ENCODE data around the gene GNG12. TPM values are rescaled to one million over a fixed set of nuclear protein-coding genes. Genes with fewer than 3 reads are reported as not detected.

The GNG12 gene
- total RNA-seq, 1 donor from 2014 or later: 33.9 TPM

- peaks cover 0 to 8% (median 0%) of the 10 kb centered on the region in 3 donors for H3K4me1 ChIP-seq (ENCODE audit: control insufficient read depth in 3 of 3, insufficient read depth in 3 of 3, low read length in 3 of 3)
- no peaks in the 10 kb centered on the region for H3K9me3 ChIP-seq (ENCODE audit: control insufficient read depth in 3 of 3, low read length in 3 of 3)
- peak overlapping the region; percentile 16 for H3K27ac ChIP-seq (ENCODE audit: low read depth, low read length)
- H3K9ac ChIP-seq (ENCODE audit: low read depth in 1 of 3, low read length in 3 of 3): no peak overlapping the region
- peaks cover 0 to 7% (median 6%) of the 10 kb centered on the region in 3 donors for H3K36me3 ChIP-seq (ENCODE audit: control insufficient read depth in 3 of 3, insufficient read depth in 3 of 3, low read length in 3 of 3)
- H3K4me3 ChIP-seq (ENCODE audit: low read length in 3 of 3): no peak overlapping the region
- H3K27me3 ChIP-seq (ENCODE audit: control insufficient read depth in 3 of 3, insufficient read depth in 3 of 3, low read length in 3 of 3): no peaks in the 10 kb centered on the region
Measured at GRCh38 chr1:67777016-67777415, 56.3 kb downstream of the GNG12 start.

- H3K27me3 ChIP-seq (ENCODE audit: control insufficient read depth in 3 of 3, insufficient read depth in 3 of 3, low read length in 3 of 3): no peaks in the 10 kb centered on the region
- no peaks in the 10 kb centered on the region for H3K9me3 ChIP-seq (ENCODE audit: control insufficient read depth in 3 of 3, low read length in 3 of 3)
- peaks cover 0 to 8% (median 7%) of the 10 kb centered on the region in 3 donors for H3K36me3 ChIP-seq (ENCODE audit: control insufficient read depth in 3 of 3, insufficient read depth in 3 of 3, low read length in 3 of 3)
- no peak overlapping the region for H3K9ac ChIP-seq (ENCODE audit: low read depth in 1 of 3, low read length in 3 of 3)
- no peak overlapping the region for H3K4me3 ChIP-seq (ENCODE audit: low read length in 3 of 3)
- no peaks in the 10 kb centered on the region for H3K4me1 ChIP-seq (ENCODE audit: control insufficient read depth in 3 of 3, insufficient read depth in 3 of 3, low read length in 3 of 3)
- no peak overlapping the region for H3K27ac ChIP-seq (ENCODE audit: low read depth, low read length)
Measured at GRCh38 chr1:67773462-67773861, 59.8 kb downstream of the GNG12 start.

- H3K27me3 ChIP-seq (ENCODE audit: control insufficient read depth in 3 of 3, insufficient read depth in 3 of 3, low read length in 3 of 3): no peaks in the 10 kb centered on the region
- H3K4me3 ChIP-seq (ENCODE audit: low read length in 3 of 3): no peak overlapping the region
- peaks cover 0 to 3% (median 0%) of the 10 kb centered on the region in 3 donors for H3K4me1 ChIP-seq (ENCODE audit: control insufficient read depth in 3 of 3, insufficient read depth in 3 of 3, low read length in 3 of 3)
- peaks cover 0 to 8% (median 7%) of the 10 kb centered on the region in 3 donors for H3K36me3 ChIP-seq (ENCODE audit: control insufficient read depth in 3 of 3, insufficient read depth in 3 of 3, low read length in 3 of 3)
- H3K9me3 ChIP-seq (ENCODE audit: control insufficient read depth in 3 of 3, low read length in 3 of 3): no peaks in the 10 kb centered on the region
- H3K9ac ChIP-seq (ENCODE audit: low read depth in 1 of 3, low read length in 3 of 3): no peak overlapping the region
- no peak overlapping the region for H3K27ac ChIP-seq (ENCODE audit: low read depth, low read length)
Measured at GRCh38 chr1:67771749-67772148, 61.5 kb downstream of the GNG12 start.

GRCh38 chr1:67771152-67771551 is 62.1 kb downstream of the GNG12 start:
- Histone ChIP-seq H3K9me3 (ENCODE audit: control insufficient read depth in 3 of 3, low read length in 3 of 3) (no peaks in the 10 kb centered on the region), H3K4me3 (ENCODE audit: low read length in 3 of 3) (no peak overlapping the region), H3K4me1 (ENCODE audit: control insufficient read depth in 3 of 3, insufficient read depth in 3 of 3, low read length in 3 of 3) (peaks cover 0 to 5% (median 4%) of the 10 kb centered on the region in 3 donors), H3K27ac (ENCODE audit: low read depth, low read length) (no peak overlapping the region), H3K9ac (ENCODE audit: low read depth in 1 of 3, low read length in 3 of 3) (no peak overlapping the region), H3K27me3 (ENCODE audit: control insufficient read depth in 3 of 3, insufficient read depth in 3 of 3, low read length in 3 of 3) (no peaks in the 10 kb centered on the region), H3K36me3 (ENCODE audit: control insufficient read depth in 3 of 3, insufficient read depth in 3 of 3, low read length in 3 of 3) (peaks cover 0 to 4% (median 3%) of the 10 kb centered on the region in 3 donors)

- Histone ChIP-seq H3K9me3 (ENCODE audit: control insufficient read depth in 3 of 3, low read length in 3 of 3) (no peaks in the 10 kb centered on the region), H3K27me3 (ENCODE audit: control insufficient read depth in 3 of 3, insufficient read depth in 3 of 3, low read length in 3 of 3) (no peaks in the 10 kb centered on the region), H3K4me1 (ENCODE audit: control insufficient read depth in 3 of 3, insufficient read depth in 3 of 3, low read length in 3 of 3) (peaks cover 0 to 7% (median 5%) of the 10 kb centered on the region in 3 donors), H3K36me3 (ENCODE audit: control insufficient read depth in 3 of 3, insufficient read depth in 3 of 3, low read length in 3 of 3) (peaks cover 0 to 2% (median 0%) of the 10 kb centered on the region in 3 donors), H3K4me3 (ENCODE audit: low read length in 3 of 3) (no peak overlapping the region), H3K27ac (ENCODE audit: low read depth, low read length) (no peak overlapping the region), H3K9ac (ENCODE audit: low read depth in 1 of 3, low read length in 3 of 3) (no peak overlapping the region)
Measured at GRCh38 chr1:67769633-67770256, 63.5 kb downstream of the GNG12 start.

GRCh38 chr1:67768480-67768879 is 64.8 kb downstream of the GNG12 start:
- H3K4me1 ChIP-seq (ENCODE audit: control insufficient read depth in 3 of 3, insufficient read depth in 3 of 3, low read length in 3 of 3): peaks cover 0 to 7% (median 5%) of the 10 kb centered on the region in 3 donors
- no peaks in the 10 kb centered on the region for H3K27me3 ChIP-seq (ENCODE audit: control insufficient read depth in 3 of 3, insufficient read depth in 3 of 3, low read length in 3 of 3)
- H3K4me3 ChIP-seq (ENCODE audit: low read length in 3 of 3): no peak overlapping the region
- H3K36me3 ChIP-seq (ENCODE audit: control insufficient read depth in 3 of 3, insufficient read depth in 3 of 3, low read length in 3 of 3): peaks cover 0 to 2% (median 0%) of the 10 kb centered on the region in 3 donors
- no peaks in the 10 kb centered on the region for H3K9me3 ChIP-seq (ENCODE audit: control insufficient read depth in 3 of 3, low read length in 3 of 3)
- no peak overlapping the region for H3K27ac ChIP-seq (ENCODE audit: low read depth, low read length)
- H3K9ac ChIP-seq (ENCODE audit: low read depth in 1 of 3, low read length in 3 of 3): no peak overlapping the region

- Histone ChIP-seq H3K9ac (ENCODE audit: low read depth in 1 of 3, low read length in 3 of 3) (no peak overlapping the region), H3K4me3 (ENCODE audit: low read length in 3 of 3) (no peak overlapping the region), H3K36me3 (ENCODE audit: control insufficient read depth in 3 of 3, insufficient read depth in 3 of 3, low read length in 3 of 3) (peaks cover 0 to 2% (median 0%) of the 10 kb centered on the region in 3 donors), H3K9me3 (ENCODE audit: control insufficient read depth in 3 of 3, low read length in 3 of 3) (no peaks in the 10 kb centered on the region), H3K4me1 (ENCODE audit: control insufficient read depth in 3 of 3, insufficient read depth in 3 of 3, low read length in 3 of 3) (peaks cover 0 to 7% (median 5%) of the 10 kb centered on the region in 3 donors), H3K27me3 (ENCODE audit: control insufficient read depth in 3 of 3, insufficient read depth in 3 of 3, low read length in 3 of 3) (no peaks in the 10 kb centered on the region), H3K27ac (ENCODE audit: low read depth, low read length) (no peak overlapping the region)
Measured at GRCh38 chr1:67767103-67767782, 66.0 kb downstream of the GNG12 start.

- Histone ChIP-seq H3K4me3 (ENCODE audit: low read length in 3 of 3) (peak overlapping the region in 2 of 3 donors; percentile 65 to 67), H3K36me3 (ENCODE audit: control insufficient read depth in 3 of 3, insufficient read depth in 3 of 3, low read length in 3 of 3) (peaks cover 0 to 2% (median 0%) of the 10 kb centered on the region in 3 donors), H3K27ac (ENCODE audit: low read depth, low read length) (no peak overlapping the region), H3K9ac (ENCODE audit: low read depth in 1 of 3, low read length in 3 of 3) (peak overlapping the region; percentile 35 to 73 (median 67)), H3K4me1 (ENCODE audit: control insufficient read depth in 3 of 3, insufficient read depth in 3 of 3, low read length in 3 of 3) (peaks cover 0 to 7% (median 5%) of the 10 kb centered on the region in 3 donors), H3K9me3 (ENCODE audit: control insufficient read depth in 3 of 3, low read length in 3 of 3) (no peaks in the 10 kb centered on the region), H3K27me3 (ENCODE audit: control insufficient read depth in 3 of 3, insufficient read depth in 3 of 3, low read length in 3 of 3) (no peaks in the 10 kb centered on the region)
Measured at GRCh38 chr1:67766141-67766978, 66.9 kb downstream of the GNG12 start.

GRCh38 chr1:67764633-67765032 is 68.6 kb downstream of the GNG12 start:
- Histone ChIP-seq H3K36me3 (ENCODE audit: control insufficient read depth in 3 of 3, insufficient read depth in 3 of 3, low read length in 3 of 3) (no peaks in the 10 kb centered on the region), H3K4me1 (ENCODE audit: control insufficient read depth in 3 of 3, insufficient read depth in 3 of 3, low read length in 3 of 3) (peaks cover 10 to 17% (median 13%) of the 10 kb centered on the region in 3 donors), H3K9ac (ENCODE audit: low read depth in 1 of 3, low read length in 3 of 3) (no peak overlapping the region), H3K27ac (ENCODE audit: low read depth, low read length) (no peak overlapping the region), H3K9me3 (ENCODE audit: control insufficient read depth in 3 of 3, low read length in 3 of 3) (no peaks in the 10 kb centered on the region), H3K27me3 (ENCODE audit: control insufficient read depth in 3 of 3, insufficient read depth in 3 of 3, low read length in 3 of 3) (no peaks in the 10 kb centered on the region), H3K4me3 (ENCODE audit: low read length in 3 of 3) (no peak overlapping the region)
